Right lobe of liver (tissue), 6 donors: ENCODE results near the gene CACNA2D1. TPM values are rescaled to one million over a fixed set of nuclear protein-coding genes. Genes with fewer than 3 reads are reported as not detected.

Source experiments
- ATAC-seq, 4 donors: fragments of 200-7000 bp; cut with Tn5 transposase; one replicate each; pipeline ENCODE4 v1.9.1; 2020; ENCODE audit warnings: mild to moderate bottlenecking in 4 of 4, moderate library complexity in 4 of 4
- DNase-seq, 3 donors: peaks; one replicate each; pipeline ENCODE4 v3.0.0-alpha.2; 2020
- H3K27ac ChIP-seq, 3 donors: fragments of 200-600 bp; one replicate each; pipeline ENCODE4 v1.8.0; 2022
- H3K27me3 ChIP-seq, 2 donors: fragments of 200-600 bp; one replicate each; pipeline ENCODE4 v1.8.0; 2022
- H3K36me3 ChIP-seq, 4 donors: fragments of 200-600 bp; sonication (generic) in 1 of 4; one replicate each; pipeline versions ENCODE4 v1.5.1 to v1.8.0; 2017 to 2022; ENCODE audit warnings: control low read depth in 1 of 4
- H3K4me1 ChIP-seq, 4 donors: fragments of 200-600 bp; sonication (generic) in 1 of 4; one replicate each; pipeline versions ENCODE4 v1.5.1 to v1.8.0; 2017 to 2022; ENCODE audit warnings: control low read depth in 1 of 4
- H3K4me3 ChIP-seq, 3 donors: fragments of 200-600 bp; one replicate each; pipeline ENCODE4 v1.8.0; 2022
- H3K9me3 ChIP-seq, 4 donors: fragments of 200-600 bp; sonication (generic) in 1 of 4; one replicate each; pipeline versions ENCODE4 v1.5.1 to v1.8.0; 2017 to 2022; ENCODE audit warnings: control low read depth in 1 of 4
- CTCF ChIP-seq, 4 donors: fragments of 200-600 bp in 3 of 4; fragments of 450-650 bp in 1 of 4; IDR thresholded peaks; one replicate each; pipeline versions ENCODE4 v1.5.1 to v1.8.0; 2016 to 2022; ENCODE audit warnings: antibody characterized with exemption in 4 of 4, mild to moderate bottlenecking in 2 of 4
- POLR2A ChIP-seq: fragments of 450-650 bp; IDR thresholded peaks from one replicate; pipeline ENCODE4 v1.6.1; 2017; ENCODE audit warnings: antibody characterized with exemption, mild to moderate bottlenecking
- WGBS: methylation state at CpG from one replicate; pipeline ENCODE4 v1.1.6; 2018; ENCODE audit warnings: low coverage, low lambda C conversion rate; ENCODE audit not compliant: insufficient coverage; ENCODE audit errors: missing lambda C conversion rate; 5-methylcytosine and 5-hydroxymethylcytosine counted together
- intact Hi-C, 2 donors: fragments of 100-400 bp; cut with DNase I; formaldehyde crosslinking; loops; one replicate each; pipeline versions ENCODE4 v1.11.2 to v1.14.1; 2022
- total RNA-seq, 6 experiments: library from RNA; depleted of rRNA in 2 of 6; stranded (reverse); fragments of >200 nt in 2 of 6; fragmentation: NEBNext Ultra II Directional in 3 of 6; extraction: Animal tissue kit (Norgen Biotek cat#: 25700) in 3 of 6; gene quantifications; one replicate each; pipeline versions ENCODE4 v1.1.0 to v1.2.4, GENCODE V29; 2016 to 2023
- donor health status: DM: no; HTN: yes; CAD: no.
- donor health status: DM: no; HTN: no; CAD: no.
- donor health status: DM: no; HTN: no; CAD: no.
- donor health status: DM: no; HTN: yes; CAD: no.
- donor health status: DM: no; HTN: yes; CAD: no.

Gene CACNA2D1
- total RNA-seq, 6 experiments from 2014 or later, result 1.3 to 6.0 (median 2.2) TPM

DNA sequence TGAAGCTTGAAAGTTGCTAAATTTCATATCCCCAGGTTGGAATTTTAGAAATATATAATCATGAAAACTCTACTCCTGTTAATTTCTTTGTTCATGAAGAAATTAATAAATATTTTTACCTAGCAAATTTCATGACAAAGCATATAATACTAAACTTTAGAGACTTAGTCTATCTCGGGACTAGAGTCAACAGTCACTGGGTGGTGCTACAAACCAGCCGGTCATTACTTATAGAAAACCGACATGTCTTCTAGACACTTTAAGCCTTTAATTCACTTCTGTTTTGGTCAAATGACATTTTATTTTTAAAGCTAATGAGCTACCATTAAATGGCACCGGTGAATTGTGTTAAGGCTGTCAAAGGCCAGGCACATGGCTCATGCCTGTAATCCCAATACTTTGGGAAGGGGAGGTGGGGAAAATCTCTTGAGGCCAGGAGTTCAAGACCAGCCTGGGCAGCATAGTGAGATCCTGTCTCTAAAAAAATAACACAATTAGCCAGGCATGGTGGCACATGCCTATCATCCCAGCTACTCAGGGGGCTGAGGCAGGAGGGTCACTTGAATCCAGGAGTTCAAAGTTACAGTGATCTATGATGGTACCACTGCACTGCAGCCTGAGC lies 270.1 kb downstream of the CACNA2D1 start:
- Histone ChIP-seq H3K4me3 (no peak overlapping the region), H3K4me1 (no peaks in the 10 kb centered on the region), H3K27ac (no peak overlapping the region), H3K36me3 (no peaks in the 10 kb centered on the region), H3K27me3 (no peaks in the 10 kb centered on the region), H3K9me3 (no peaks in the 10 kb centered on the region)
- intact Hi-C loops, result no loop called here
- DNase-seq (no peak), ATAC-seq (no peak)
- TF ChIP-seq CTCF (IDR thresholded peaks at IDR 0.05) (no peak), POLR2A (no peak)
- 70% methylated on average over 4 of the region's 4 CpGs for WGBS

GRCh38 chr7:82172881-82173280 lies 270.7 kb downstream of the CACNA2D1 start:
- Histone ChIP-seq H3K4me1 (no peaks in the 10 kb centered on the region), H3K27me3 (no peaks in the 10 kb centered on the region), H3K9me3 (no peaks in the 10 kb centered on the region), H3K36me3 (no peaks in the 10 kb centered on the region), H3K4me3 (no peak overlapping the region), H3K27ac (no peak overlapping the region)
- intact Hi-C loops, result no loop called here
- TF ChIP-seq POLR2A (no peak), CTCF (IDR thresholded peaks at IDR 0.05) (no peak)
- no peak for ATAC-seq
- no peak for DNase-seq
- WGBS, result 19% methylated on average over 2 of the region's 2 CpGs

GRCh38 chr7:82172017-82172416 lies 271.6 kb downstream of the CACNA2D1 start:
- no peaks in the 10 kb centered on the region for H3K27me3 ChIP-seq
- 45% methylated on average over 1 of the region's 1 CpG for WGBS
- no peak for DNase-seq
- intact Hi-C loops, result no loop called here
- no peak overlapping the region for H3K27ac ChIP-seq
- no peak for ATAC-seq
- TF ChIP-seq CTCF (IDR thresholded peaks at IDR 0.05), result no peak
- no peak for TF ChIP-seq POLR2A
- H3K9me3 ChIP-seq, result no peaks in the 10 kb centered on the region
- no peaks in the 10 kb centered on the region for H3K36me3 ChIP-seq
- no peaks in the 10 kb centered on the region for H3K4me1 ChIP-seq
- H3K4me3 ChIP-seq, result no peak overlapping the region

DNA sequence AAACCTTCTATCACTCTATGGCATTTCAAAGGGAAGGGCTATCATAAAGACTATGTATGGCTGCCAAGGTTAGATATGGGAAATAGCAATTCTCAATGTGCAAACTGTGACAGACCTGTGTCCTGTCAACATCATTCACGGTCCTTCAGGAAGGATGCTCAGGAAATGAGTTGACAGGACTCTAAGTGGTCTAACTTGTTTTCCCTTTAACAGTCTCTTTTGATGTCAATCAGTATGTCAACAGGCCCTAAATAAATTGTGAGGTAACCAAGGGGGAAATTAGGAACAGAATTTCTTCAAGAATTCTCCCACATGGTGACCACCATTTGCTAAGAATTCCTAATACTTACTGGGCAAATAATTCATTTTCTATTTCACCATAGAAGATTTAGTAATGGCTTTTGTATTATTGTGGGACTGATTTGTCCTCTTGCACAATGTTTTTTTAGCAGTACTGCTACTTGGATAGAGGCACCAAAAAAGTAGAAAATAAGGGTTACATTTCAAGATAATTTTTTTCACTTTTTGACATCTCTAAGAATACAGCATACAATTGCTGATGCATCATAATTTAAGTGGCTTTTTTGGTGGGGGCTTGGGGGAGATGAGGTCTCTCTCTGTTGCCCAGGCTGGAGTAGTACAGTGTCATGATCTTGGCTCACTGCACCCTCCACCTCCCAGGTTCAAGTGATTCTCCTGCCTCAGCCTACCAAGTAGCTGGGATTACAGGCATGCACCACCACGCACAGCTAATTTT lies 275.8 kb downstream of the CACNA2D1 start:
- Histone ChIP-seq H3K27me3 (no peaks in the 10 kb centered on the region), H3K27ac (no peak overlapping the region), H3K9me3 (no peaks in the 10 kb centered on the region), H3K4me1 (no peaks in the 10 kb centered on the region), H3K36me3 (no peaks in the 10 kb centered on the region), H3K4me3 (no peak overlapping the region)
- TF ChIP-seq CTCF (IDR thresholded peaks at IDR 0.05), result no peak
- no peak for TF ChIP-seq POLR2A
- WGBS, result 36% methylated on average over 2 of the region's 2 CpGs
- intact Hi-C loops, result no loop called here
- ATAC-seq (no peak), DNase-seq (no peak)
